Fibroblast of the aortic adventitia (primary cell): ENCODE measurements around the gene ZBTB40. TPM values are rescaled to one million over a fixed set of nuclear protein-coding genes. Genes with fewer than 3 reads are reported as not detected.

Experiments used
- DNase-seq: peaks from one replicate; pipeline ENCODE4 v3.0.0-alpha.2; 2010; ENCODE audit warnings: low read depth
- H3K4me3 ChIP-seq: 2 replicates; pipeline ENCODE4 v1.5.1; 2011; ENCODE audit warnings: low read depth, mild to moderate bottlenecking, control low read depth, low read length, moderate library complexity
- CTCF ChIP-seq: IDR thresholded peaks from 2 replicates; pipeline ENCODE4 v1.5.1; 2011; ENCODE audit warnings: mild to moderate bottlenecking, low read length, control low read depth, inconsistent platforms; ENCODE audit not compliant: insufficient read depth
- total RNA-seq: library from RNA; depleted of rRNA; stranded (reverse); fragments of >200 nt; gene quantifications from 2 replicates; pipeline ENCODE4 v1.2.3, GENCODE V29; 2012; ENCODE audit warnings: low replicate concordance

ZBTB40 gene
- total RNA-seq, 1 donor, result 10.0 TPM

- DNase-seq, result no peak
- no peak for TF ChIP-seq CTCF
- H3K4me3 ChIP-seq, result no peak overlapping the region
Observed at GRCh38 chr1:22516906-22517571, 65.4 kb downstream of the ZBTB40 start.

GRCh38 chr1:22517956-22518355 is 66.3 kb downstream of the ZBTB40 start:
- DNase-seq, result no peak
- no peak for TF ChIP-seq CTCF
- H3K4me3 ChIP-seq, result no peak overlapping the region

GRCh38 chr1:22518379-22518778 is 66.7 kb downstream of the ZBTB40 start:
- no peak for TF ChIP-seq CTCF
- no peak for DNase-seq
- no peak overlapping the region for H3K4me3 ChIP-seq

- H3K4me3 ChIP-seq, result no peak overlapping the region
- TF ChIP-seq CTCF, result no peak
- no peak for DNase-seq
Observed at GRCh38 chr1:22520871-22521270, 69.2 kb downstream of the ZBTB40 start.

- DNase-seq, result no peak
- no peak for TF ChIP-seq CTCF
- no peak overlapping the region for H3K4me3 ChIP-seq
Observed at GRCh38 chr1:22521692-22522091, 70.0 kb downstream of the ZBTB40 start.

GRCh38 chr1:22522221-22522743 is 70.6 kb downstream of the ZBTB40 start:
- TF ChIP-seq CTCF, result no peak
- DNase-seq, result no peak
- H3K4me3 ChIP-seq, result no peak overlapping the region

GRCh38 chr1:22524481-22524880 is 72.8 kb downstream of the ZBTB40 start:
- DNase-seq, result no peak
- H3K4me3 ChIP-seq, result no peak overlapping the region
- no peak for TF ChIP-seq CTCF
